OCI-LY7 (cell line): ENCODE measurements around the gene NSL1.

Experiments used
- EZH2phosphoT487 ChIP-seq: fragments of 200-600 bp; sonication (generic); IDR thresholded peaks from 2 replicates; pipeline ENCODE4 v1.6.1; 2018; ENCODE audit warnings: low read depth, borderline replicate concordance, mild to moderate bottlenecking, mixed run types, antibody characterized with exemption, low read length, moderate library complexity, mixed read lengths
- TF ChIP-seq, protein P1 (sequence below): fragments of 200-600 bp; sonication (generic); conservative IDR thresholded peaks from 2 replicates; pipeline ENCODE4 v1.5.1; 2014; ENCODE audit warnings: mild to moderate bottlenecking, antibody characterized with exemption, low read length, moderate library complexity, mixed read lengths

DNA sequence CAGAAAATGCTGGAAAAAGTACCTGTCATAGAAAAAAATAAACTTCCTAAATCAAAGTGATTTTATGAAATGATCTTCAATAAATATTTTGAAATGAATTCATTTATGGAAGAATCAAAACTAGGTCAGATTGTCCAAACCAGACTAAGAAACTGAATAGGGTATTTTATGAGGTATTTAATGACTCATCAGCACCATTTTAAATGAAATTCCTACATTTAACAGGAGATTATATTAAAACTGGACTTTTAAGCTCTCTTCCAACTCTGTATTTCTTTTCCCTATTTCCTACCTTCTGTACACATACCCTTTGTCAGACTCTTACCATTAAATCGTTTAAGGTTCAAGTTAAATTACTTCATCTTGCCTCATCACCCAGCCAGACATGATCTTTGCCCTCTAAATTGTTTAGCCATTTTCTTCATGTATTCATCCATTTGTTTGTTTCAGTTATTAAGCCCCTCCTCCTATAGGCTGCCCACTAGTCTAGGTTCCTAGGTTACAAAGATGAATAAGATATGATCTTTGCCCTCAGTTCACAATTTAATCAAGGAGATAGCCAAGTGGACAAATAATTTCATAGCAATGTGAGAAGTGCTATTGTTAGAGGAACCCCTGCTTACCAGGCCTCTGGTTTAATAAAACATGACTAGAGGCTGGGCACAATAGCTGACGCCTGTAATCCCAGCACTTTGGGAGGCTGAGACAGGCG, 25.1 kb upstream of the NSL1 start:
- TF ChIP-seq, protein P1, sequence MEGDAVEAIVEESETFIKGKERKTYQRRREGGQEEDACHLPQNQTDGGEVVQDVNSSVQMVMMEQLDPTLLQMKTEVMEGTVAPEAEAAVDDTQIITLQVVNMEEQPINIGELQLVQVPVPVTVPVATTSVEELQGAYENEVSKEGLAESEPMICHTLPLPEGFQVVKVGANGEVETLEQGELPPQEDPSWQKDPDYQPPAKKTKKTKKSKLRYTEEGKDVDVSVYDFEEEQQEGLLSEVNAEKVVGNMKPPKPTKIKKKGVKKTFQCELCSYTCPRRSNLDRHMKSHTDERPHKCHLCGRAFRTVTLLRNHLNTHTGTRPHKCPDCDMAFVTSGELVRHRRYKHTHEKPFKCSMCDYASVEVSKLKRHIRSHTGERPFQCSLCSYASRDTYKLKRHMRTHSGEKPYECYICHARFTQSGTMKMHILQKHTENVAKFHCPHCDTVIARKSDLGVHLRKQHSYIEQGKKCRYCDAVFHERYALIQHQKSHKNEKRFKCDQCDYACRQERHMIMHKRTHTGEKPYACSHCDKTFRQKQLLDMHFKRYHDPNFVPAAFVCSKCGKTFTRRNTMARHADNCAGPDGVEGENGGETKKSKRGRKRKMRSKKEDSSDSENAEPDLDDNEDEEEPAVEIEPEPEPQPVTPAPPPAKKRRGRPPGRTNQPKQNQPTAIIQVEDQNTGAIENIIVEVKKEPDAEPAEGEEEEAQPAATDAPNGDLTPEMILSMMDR: no peak
- no peak for TF ChIP-seq EZH2phosphoT487
